RWPE2 (cell line): ENCODE results near the gene CFLAR.
"Not testable (repeated sequence)": the region's sequence is repeated elsewhere in the genome, so short reads cannot be mapped to it uniquely, and the experiment has no call there.

Experiments used
- ATAC-seq: fragments of 200-7000 bp; cut with Tn5 transposase; 3 replicates; pipeline ENCODE4 v1.9.1; 2021; ENCODE audit warnings: low read depth
- DNase-seq: peaks from one replicate; pipeline ENCODE4 v3.0.0-alpha.2; 2020; ENCODE audit warnings: low spot score
- H3K27ac ChIP-seq: fragments of 450-650 bp; 2 replicates; pipeline ENCODE4 v1.5.1; 2017; ENCODE audit warnings: mild to moderate bottlenecking; ENCODE audit not compliant: poor library complexity, severe bottlenecking
- H3K27me3 ChIP-seq: fragments of 250-450 bp; sonication (Bioruptor Pico); 2 replicates; pipeline ENCODE4 v1.5.1; 2021; ENCODE audit warnings: mild to moderate bottlenecking, moderate library complexity; ENCODE audit not compliant: insufficient read depth, poor library complexity, severe bottlenecking
- H3K36me3 ChIP-seq: fragments of 250-450 bp; sonication (Bioruptor Pico); 2 replicates; pipeline ENCODE4 v1.5.1; 2020; ENCODE audit warnings: low read depth, mild to moderate bottlenecking, moderate library complexity
- H3K4me1 ChIP-seq: fragments of 250-450 bp; sonication (Bioruptor Pico); 2 replicates; pipeline ENCODE4 v1.5.1; 2021; ENCODE audit warnings: mild to moderate bottlenecking, moderate library complexity; ENCODE audit not compliant: insufficient read depth, poor library complexity, severe bottlenecking
- H3K4me3 ChIP-seq: fragments of 250-450 bp; sonication (Bioruptor Pico); 2 replicates; pipeline ENCODE4 v1.5.1; 2021; ENCODE audit warnings: mild to moderate bottlenecking, moderate library complexity; ENCODE audit not compliant: severe bottlenecking
- H3K9me3 ChIP-seq: fragments of 250-450 bp; sonication (Bioruptor Pico); 2 replicates; pipeline ENCODE4 v1.5.1; 2021; ENCODE audit warnings: mild to moderate bottlenecking, moderate library complexity; ENCODE audit not compliant: severe bottlenecking
- TF ChIP-seq, protein P1 (sequence below): fragments of 450-650 bp; IDR thresholded peaks from one replicate; pipeline ENCODE4 v1.5.1; 2017; ENCODE audit warnings: mild to moderate bottlenecking, moderate library complexity; ENCODE audit not compliant: poor library complexity, severe bottlenecking

CFLAR gene

DNA sequence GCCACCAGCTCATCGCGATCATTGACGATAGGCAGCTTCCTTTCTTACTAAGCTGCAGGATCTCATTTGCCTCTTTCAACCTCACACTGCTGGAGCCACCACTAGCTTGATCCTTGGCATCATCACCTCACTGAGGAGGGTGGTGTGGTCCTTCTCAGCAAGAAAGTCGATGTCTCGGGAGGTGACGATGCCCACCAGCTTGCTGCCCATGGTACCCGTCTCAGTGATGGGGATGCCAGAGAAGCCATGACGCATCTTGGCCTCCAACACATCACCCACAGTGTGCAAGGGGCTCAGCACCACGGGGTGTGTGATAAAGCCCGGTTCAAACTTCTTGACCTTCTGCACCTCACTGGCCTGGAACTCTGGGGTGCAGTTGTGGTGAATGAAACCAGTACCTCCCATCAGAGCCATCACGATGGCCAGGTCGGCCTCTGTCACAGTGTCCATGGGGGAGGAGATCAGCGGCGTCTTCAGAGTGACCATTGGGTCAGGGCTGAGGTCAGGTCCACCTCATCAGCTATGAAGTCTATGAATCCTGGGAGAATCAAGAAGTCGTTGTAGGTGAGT is 22.5 kb downstream of the CFLAR start:
- H3K27me3 ChIP-seq: no peaks in the 10 kb centered on the region
- H3K36me3 ChIP-seq: peaks cover 46% of the 10 kb centered on the region
- no peak overlapping the region for H3K4me3 ChIP-seq
- H3K4me1 ChIP-seq: peaks cover 17% of the 10 kb centered on the region
- ATAC-seq (no peak), DNase-seq (no peak)
- TF ChIP-seq, protein P1, sequence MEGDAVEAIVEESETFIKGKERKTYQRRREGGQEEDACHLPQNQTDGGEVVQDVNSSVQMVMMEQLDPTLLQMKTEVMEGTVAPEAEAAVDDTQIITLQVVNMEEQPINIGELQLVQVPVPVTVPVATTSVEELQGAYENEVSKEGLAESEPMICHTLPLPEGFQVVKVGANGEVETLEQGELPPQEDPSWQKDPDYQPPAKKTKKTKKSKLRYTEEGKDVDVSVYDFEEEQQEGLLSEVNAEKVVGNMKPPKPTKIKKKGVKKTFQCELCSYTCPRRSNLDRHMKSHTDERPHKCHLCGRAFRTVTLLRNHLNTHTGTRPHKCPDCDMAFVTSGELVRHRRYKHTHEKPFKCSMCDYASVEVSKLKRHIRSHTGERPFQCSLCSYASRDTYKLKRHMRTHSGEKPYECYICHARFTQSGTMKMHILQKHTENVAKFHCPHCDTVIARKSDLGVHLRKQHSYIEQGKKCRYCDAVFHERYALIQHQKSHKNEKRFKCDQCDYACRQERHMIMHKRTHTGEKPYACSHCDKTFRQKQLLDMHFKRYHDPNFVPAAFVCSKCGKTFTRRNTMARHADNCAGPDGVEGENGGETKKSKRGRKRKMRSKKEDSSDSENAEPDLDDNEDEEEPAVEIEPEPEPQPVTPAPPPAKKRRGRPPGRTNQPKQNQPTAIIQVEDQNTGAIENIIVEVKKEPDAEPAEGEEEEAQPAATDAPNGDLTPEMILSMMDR: no peak
- no peaks in the 10 kb centered on the region for H3K9me3 ChIP-seq
- H3K27ac ChIP-seq: no peak overlapping the region

- Histone ChIP-seq H3K36me3 (peaks cover 46% of the 10 kb centered on the region), H3K4me1 (peaks cover 14% of the 10 kb centered on the region)
- not testable (repeated sequence) for H3K27ac ChIP-seq, ATAC-seq, H3K9me3 ChIP-seq, H3K4me3 ChIP-seq, DNase-seq, H3K27me3 ChIP-seq
These were observed 23.2 kb downstream of the CFLAR start for GRCh38 chr2:201138986-201139781.

- ATAC-seq: no peak
- no peak overlapping the region for H3K4me3 ChIP-seq
- H3K4me1 ChIP-seq: peaks cover 6% of the 10 kb centered on the region
- no peaks in the 10 kb centered on the region for H3K27me3 ChIP-seq
- no peak overlapping the region for H3K27ac ChIP-seq
- H3K9me3 ChIP-seq: no peaks in the 10 kb centered on the region
- DNase-seq: no peak
- H3K36me3 ChIP-seq: peaks cover 46% of the 10 kb centered on the region
- TF ChIP-seq, protein P1: no peak
These were observed 24.1 kb downstream of the CFLAR start for GRCh38 chr2:201139836-201140604.

DNA sequence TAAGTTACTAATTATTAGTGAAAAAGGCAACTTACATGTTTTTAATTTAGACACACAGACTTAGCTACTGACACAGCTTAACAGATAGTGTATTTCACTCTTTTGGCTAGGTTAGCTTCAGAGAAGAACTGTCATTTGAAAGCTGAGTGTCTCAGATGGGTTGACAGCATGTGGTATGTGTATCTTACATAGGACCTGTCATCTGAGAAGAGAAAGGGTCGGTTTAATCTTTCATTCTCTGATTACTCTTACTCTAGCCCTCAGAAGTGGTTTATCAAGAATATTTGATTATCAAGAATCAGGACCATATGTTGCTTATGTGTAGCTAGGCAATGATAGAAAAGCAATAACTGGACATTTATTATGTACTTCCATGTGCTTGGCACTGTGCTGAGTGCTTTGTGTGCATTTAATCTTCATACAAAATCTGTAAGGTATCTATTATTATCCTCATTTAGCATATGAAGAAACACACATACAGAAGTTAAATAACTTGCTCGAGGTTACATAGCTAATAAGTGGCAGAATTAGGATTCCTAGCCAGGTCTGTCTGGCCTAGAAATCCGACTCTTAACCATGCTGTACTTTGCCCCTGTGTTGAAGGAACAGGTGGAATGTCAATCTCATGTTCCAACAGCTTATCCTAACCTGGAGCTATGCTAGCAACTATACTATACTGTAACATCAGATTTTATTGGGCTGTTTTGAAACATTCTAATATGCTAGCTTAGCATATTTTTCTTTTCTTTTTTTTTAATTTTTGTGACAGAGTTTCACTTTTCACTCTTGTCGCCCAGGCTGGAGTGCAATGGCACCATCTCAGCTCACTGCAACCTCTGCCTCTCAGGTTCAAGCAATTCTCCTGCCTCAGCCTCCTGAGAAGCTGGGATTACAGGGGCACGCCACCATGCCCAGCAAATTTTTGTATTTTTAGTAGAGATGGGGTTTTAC is 28.4 kb downstream of the CFLAR start:
- peaks cover 50% of the 10 kb centered on the region for H3K36me3 ChIP-seq
- H3K4me3 ChIP-seq: no peak overlapping the region
- no peaks in the 10 kb centered on the region for H3K9me3 ChIP-seq
- TF ChIP-seq, protein P1: no peak
- no peak overlapping the region for H3K27ac ChIP-seq
- H3K27me3 ChIP-seq: no peaks in the 10 kb centered on the region
- ATAC-seq (no peak), DNase-seq (no peak)
- H3K4me1 ChIP-seq: peaks cover 16% of the 10 kb centered on the region
